NCI-H748 (cell line): ENCODE data around the gene C2CD3.

Source experiments
- DNase-seq: peaks from one replicate; lab custom pipeline; 2025; ENCODE audit not compliant: unreplicated experiment; lab: John Stamatoyannopoulos, UW

C2CD3 gene

DNA sequence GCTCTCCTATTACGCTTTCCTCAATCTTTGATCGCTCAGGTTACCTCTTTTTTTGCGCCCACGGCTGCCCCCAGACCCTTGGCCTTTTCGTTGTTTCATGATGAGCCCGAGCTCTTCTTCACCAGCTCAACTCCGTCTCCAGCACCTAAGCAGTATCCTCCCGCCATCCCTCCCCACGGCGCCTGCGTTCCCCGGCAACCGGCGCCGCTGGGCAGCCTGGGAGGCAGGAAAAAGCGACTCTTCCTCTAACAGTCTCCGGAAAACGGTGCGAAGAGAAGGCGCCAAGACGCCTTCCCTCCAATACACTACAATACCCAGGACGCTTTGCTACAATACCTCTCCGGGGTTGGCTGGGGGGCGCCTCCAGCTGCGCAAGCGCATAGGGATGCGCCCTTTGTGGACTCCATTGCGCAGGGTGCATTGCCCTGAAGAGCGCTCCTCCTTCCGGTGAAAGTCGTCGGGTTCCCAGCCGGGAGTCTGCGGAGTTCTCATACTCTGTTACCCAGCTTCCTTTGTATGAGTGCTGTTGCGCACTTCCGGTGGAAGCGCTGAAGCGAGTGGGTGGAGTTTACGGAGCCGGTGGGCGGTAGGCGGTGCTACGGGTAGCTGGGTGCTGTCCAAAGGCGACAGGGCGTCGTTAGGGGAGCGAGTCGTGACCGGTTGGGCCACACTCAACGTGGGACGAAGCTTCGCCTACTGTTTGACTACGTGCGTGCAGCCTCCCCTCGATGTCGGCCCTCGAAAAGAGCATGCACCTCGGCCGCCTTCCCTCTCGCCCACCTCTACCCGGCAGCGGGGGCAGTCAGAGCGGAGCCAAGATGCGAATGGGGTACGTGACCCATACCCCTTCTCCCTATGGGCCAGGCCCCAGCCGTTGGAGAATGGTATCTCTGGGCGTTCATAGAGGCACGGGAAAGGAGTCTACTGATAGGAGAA lies at the start of gene C2CD3, which contains the start of gene PPME1:
TSS of gene C2CD3 (minus strand) at position 309 of the 936 bp plus-strand sequence. CDS start at position 99, 210 bp downstream.
TSS of gene PPME1 (plus strand) at position 596 of the 936 bp plus-strand sequence. CDS start at position 729, 133 bp downstream.
- DNase-seq, result peak; percentile 100

DNA sequence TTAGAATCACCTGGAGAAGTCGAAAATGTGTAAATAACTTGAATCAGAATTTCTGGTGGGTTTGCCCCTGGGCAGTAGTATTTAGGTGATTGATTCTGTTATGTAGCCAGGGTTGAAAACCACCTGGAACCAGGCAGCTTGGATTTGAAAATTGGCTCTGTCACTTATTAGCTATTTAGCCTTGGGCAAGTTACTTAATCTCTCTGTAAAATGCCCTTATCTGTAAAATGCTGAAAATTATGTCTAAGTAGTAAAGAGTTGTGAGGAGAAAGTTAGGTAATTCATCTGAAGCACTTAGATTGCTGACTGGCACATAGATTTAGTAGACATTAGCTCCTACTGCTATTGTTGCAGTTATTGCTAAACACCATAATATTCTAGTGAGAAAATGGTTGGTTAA lies 49.6 kb upstream of the C2CD3 start:
- DNase-seq, result no peak

DNA sequence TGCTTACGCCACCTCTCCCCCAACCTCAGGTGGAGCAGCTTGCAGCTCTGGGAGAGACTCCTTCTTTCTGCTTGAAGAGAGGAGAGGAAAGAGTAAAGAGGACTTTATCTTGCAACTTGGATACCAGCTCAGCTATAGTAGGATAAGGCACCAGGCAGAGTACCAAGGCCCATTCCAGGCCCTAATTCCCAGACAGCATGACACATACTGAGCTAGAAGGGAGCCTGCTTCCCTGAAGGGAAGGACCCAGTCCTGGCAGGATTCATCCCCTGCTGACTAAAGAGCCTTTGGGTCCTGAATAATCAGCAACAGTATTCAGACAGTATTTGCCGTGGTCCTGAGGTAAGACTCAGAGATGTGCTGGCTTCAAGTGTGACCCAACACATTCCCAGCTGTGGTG lies 41.7 kb upstream of the C2CD3 start:
- DNase-seq, result no peak

DNA sequence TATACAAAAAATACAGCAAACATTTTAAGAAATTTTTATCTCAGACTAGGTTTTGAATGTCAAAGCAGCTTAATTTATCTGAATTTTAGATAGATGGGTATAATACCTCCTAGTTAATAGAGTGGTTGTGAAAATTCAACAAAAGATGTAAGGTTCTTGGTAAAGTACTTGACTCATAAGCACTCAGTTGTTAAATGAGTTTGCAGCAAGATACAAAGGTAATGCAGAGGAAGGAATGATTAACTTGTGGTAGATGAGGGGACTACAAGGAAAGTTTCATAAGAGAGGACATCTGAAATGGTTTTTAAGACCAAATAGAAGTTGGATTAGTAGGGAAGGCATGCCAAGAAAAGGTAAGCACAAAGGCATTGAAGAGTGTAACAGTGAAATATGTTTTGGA lies 37.7 kb upstream of the C2CD3 start:
- DNase-seq, result no peak

GRCh38 chr11:74206746-74207145 lies 35.9 kb upstream of the C2CD3 start:
- DNase-seq, result no peak

- DNase-seq, result no peak
Observed at GRCh38 chr11:74205181-74205580, 34.4 kb upstream of the C2CD3 start.

GRCh38 chr11:74204701-74205100 lies 33.9 kb upstream of the C2CD3 start:
- no peak for DNase-seq

GRCh38 chr11:74203966-74204365 lies 33.2 kb upstream of the C2CD3 start:
- DNase-seq, result no peak

DNA sequence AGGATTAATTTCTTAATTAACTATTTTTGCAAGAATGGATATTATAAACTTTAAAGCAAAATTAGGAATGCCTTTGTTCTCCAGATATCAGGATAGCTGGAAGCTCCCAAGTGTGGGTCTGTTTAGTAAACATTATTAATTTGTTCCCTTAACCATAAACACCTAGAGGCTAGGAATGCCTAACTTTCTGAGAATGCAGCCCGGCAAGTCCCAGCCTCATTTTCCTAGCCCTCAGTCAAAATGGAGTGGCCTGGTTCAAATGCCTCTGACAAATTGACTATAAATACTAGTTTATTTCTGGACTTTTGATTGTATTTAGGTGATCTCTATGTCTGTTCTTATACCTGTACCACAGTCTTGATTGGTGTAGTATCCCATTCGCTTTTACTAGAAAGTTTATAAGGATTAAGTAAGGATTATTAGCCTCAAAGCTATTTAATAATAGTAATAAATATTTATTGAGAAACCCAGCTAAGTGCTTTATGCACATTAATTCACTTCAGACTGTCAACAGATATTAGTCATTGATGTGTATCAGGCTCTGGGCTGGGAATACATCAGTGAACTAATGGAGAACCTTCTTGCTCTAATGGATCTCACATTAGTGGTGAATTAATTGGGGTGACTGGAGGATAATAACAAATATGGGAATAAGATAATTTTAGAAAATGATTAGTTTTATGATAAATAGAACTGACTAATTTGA lies 26.1 kb upstream of the C2CD3 start:
- DNase-seq, result no peak

DNA sequence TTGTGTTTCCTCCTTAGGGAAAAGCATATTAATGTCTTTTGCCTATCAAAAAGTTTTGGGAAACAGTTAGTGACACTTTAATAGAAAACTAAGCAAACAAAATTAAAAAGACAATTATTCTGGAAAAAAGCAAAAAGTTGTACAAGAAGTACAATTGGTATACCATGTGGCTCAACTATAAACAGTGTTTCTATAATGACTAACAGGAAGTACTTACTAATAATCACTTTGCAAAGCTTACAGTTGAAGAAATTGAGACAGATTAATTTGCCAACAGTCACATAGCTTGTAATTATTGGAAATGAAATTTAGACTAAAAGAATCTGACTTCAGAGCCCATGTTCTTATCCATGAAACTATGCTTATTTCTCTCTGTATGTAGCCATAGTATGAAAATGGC lies 25.0 kb upstream of the C2CD3 start:
- DNase-seq, result peak; percentile 52

DNA sequence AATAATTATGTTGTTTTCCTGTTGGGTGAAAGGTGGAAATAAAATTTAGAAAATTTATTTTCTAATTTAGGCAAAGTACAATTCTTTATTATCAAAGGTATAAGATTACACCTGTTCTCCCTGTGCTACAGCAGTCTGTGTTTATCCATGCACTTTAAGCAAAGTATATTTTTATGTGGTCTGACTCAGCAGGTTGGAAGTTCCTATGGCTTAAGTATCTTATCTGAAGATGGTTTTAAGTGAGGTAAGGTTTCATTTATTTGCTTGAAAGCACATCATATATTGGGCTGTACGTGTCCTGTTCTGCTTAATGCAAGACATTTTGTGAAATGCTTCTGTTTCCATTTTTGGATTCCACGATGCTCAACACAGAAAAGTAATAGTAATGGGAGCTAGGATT lies 14.9 kb upstream of the C2CD3 start:
- no peak for DNase-seq

DNA sequence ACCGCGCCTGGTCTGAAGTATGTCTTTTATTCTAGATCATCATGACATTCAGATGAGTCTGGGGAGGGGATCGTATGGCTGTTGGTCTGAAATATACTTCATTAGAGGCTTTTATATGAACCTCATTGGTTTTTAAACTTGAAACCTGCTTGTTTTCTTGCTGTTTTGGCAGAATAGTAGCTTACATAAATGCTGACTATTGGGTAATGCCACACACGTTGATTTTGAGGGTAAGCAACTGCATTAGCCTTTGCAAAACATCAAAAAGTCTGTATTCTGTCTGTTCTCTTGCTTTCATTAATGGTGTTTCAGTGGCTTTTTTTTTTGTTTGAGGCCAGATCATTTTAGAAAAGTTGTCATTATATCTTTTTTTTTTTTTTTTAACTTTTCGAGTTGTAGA lies 14.5 kb upstream of the C2CD3 start:
- DNase-seq, result no peak

GRCh38 chr11:74182635-74183034 lies 11.8 kb upstream of the C2CD3 start:
- DNase-seq, result no peak

DNA sequence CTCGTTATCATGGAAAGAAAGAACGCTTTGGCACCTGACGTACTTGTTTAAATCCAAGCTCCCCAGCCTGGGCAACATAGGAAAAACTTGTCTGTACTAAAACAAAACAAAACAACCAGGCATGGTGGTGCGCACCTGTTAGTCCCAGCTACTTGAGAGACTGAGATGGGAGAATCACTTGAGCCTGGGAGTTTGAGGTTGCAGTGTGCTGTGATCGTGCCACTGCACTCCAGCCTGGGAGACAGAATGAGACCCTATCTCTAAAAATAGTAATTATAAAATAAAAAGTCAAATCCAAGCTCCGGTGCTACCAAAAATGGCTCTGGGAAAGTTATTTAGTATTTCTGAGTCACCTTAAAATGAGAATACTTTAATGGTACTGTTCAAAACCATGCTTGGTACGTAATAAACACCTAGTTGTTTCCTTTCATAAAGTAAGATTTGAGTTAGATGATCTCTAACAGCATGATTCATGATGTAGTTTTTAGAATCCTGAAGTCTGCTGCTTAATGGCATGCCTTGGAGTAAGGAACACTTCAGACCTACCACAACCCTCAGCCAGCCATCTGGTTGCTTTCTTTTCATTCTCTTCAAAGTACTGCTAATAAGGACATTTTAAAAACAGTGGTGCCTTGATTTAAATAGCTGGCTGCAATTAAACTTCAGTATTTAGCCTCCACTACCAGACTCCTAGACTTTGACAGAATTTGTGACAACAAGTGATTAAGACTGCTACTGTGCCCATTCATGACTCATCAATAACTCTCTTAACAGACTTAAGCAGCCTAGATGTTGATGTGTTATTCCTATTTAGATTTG lies 8.6 kb upstream of the C2CD3 start:
- no peak for DNase-seq

DNA sequence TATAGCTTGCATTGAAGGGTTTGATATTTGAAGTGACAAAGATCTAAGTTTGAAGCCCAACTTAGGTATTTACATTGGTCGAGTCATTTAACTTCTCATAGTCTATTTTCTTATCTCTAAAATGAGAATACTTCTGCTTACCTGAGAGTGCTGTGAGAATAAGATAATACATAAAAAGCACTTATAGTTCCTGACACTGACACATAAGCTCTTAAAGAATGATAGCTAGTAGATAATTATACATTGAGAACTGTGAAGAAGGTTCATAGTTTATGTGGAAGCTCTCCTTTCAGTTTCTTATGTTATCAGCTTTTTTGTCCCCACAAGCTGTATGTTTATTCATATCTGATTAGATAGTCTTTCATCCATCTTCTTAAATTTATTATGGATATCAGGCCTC lies 5.1 kb upstream of the C2CD3 start:
- DNase-seq, result no peak

- DNase-seq, result no peak
Observed at GRCh38 chr11:74171997-74172396, 1.2 kb upstream of the C2CD3 start.

DNA sequence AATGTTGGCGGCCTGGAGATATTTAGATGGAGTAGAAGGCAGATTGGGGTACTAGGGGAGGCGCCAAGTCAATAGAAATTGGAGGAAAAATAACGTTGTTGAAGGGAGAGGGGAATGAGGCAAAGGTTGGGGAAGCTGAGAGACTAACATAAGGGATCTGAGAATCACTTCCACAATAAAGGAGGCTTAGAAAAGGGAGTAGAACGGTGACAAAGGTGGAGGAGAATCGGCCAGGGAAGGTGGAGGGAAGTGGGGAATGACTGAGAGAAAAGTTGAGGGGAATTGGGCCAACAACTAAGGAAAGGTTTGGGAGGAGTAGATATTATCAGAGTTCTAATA lies 797 bp upstream of the C2CD3 start:
- no peak for DNase-seq

DNA sequence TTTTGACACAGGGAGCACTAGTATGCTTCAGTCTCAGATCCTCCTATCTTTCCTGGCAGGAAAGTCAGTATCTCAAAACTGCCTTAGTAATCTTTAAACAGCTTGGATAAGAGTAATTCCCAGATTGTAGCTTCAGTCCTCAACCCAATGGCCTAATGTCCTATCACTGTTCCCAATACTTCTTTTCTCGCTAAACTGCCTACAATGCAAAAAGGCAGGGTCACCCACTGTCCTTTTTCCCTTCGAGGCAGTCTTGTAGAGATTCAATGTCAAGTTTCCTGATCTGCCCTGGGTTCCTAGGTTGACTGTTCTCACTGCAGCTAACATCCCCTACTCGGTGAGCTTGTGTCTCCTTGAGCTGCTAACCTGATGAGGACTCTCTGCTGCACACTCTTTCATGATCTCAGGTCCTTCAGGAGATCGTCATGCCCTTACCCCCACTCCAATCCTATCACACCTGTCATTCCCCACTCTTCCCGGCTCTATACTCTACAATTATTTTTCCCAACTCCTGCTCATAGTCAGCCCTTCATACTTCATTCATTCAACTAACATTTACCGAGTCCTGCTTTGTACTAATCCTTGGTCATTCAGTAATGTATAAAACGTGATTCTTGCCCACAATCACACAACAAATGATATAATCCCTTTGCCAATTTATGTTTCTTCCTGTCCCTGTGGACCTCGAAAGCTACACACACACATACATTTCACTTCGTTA lies 904 bp downstream of the C2CD3 start:
- no peak for DNase-seq

DNA sequence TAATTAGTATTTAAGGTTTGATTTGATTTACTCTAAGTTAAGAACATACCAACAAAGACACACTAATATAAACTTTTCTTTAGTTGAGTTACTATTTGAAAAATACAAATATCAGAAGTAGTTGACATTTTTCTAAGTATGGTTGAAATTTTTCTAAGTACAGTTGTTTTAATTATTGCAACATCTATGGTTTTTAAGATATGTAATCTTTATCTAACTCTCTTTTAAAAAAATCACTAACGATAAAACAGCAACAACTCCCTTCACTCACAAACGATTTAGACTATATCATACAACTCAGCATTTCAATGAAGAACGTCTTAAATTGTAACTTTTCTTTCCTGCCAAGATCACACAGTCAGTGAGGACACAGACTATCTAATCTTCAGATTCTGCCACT lies 2.0 kb downstream of the C2CD3 start:
- no peak for DNase-seq

DNA sequence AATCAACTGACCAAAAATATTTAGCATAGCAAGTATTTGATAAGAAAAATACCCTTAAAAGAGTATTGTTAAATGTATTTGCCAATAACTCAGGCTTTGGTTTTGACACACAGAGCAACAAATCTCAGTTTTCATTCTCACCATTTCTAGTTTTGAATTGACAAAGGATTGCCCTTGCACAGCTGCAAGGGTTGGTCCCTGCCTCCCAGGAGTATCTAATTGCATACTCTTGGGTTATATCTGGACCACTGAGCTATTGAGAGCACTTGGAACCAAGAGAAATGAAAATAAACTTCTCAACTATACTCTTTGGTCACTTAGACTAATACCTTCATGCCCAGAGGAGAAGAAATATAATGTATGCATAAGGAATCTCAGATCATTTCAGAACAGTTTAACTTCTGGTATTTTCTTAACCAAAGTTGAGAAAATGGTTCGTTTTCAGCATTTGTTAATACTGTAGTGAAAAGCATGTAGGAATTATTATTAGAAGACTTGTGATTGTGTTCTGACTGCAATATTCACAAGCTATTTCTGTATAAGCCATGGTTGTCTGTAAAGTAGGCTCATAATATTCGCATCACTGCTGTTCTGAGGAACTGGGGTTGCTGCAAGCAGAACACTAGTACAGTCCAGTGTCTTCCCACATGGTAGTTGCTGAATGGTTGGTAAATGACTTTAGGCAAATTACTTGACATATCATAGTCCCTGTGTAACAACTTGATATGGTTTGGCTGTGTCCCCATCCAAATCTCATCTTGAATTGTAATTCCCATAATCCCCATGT lies 7.9 kb downstream of the C2CD3 start:
- DNase-seq, result no peak
